CD4-positive, alpha-beta T cell treated with Interleukin-4 for 1 hour (primary cell): ENCODE measurements around the gene CEBPG.
A peak's percentile ranks its signal among the peaks of the same experiment; 100 is the strongest.

Source experiments
- DNase-seq, 2 donors: peaks; one replicate each; pipeline ENCODE4 v3.0.0-alpha.2; 2020 to 2022

CEBPG gene

GRCh38 chr19:33355535-33355934 lies 18.0 kb upstream of the CEBPG start:
- no peak for DNase-seq

GRCh38 chr19:33357556-33357955 lies 16.0 kb upstream of the CEBPG start:
- no peak for DNase-seq

GRCh38 chr19:33358408-33358807 lies 15.1 kb upstream of the CEBPG start:
- DNase-seq, result no peak

- no peak for DNase-seq
Measured at GRCh38 chr19:33359581-33359980, 13.9 kb upstream of the CEBPG start.

- DNase-seq, result no peak
Measured at GRCh38 chr19:33362508-33363228, 10.8 kb upstream of the CEBPG start.

- no peak for DNase-seq
Measured at GRCh38 chr19:33363476-33363875, 10.0 kb upstream of the CEBPG start.

- DNase-seq, result no peak
Measured at GRCh38 chr19:33365691-33366090, 7.8 kb upstream of the CEBPG start.

GRCh38 chr19:33366127-33366526 lies 7.4 kb upstream of the CEBPG start:
- DNase-seq, result no peak

GRCh38 chr19:33366897-33367296 lies 6.6 kb upstream of the CEBPG start:
- DNase-seq, result no peak

GRCh38 chr19:33368074-33368864 lies 5.2 kb upstream of the CEBPG start:
- DNase-seq, result no peak

- DNase-seq, result no peak
Measured at GRCh38 chr19:33370783-33371182, 2.7 kb upstream of the CEBPG start.

- DNase-seq, result no peak
Measured at GRCh38 chr19:33374236-33374714, 766 bp downstream of the CEBPG start.

- DNase-seq, result no peak
Measured at GRCh38 chr19:33375156-33375836, 1.8 kb downstream of the CEBPG start.

- DNase-seq, result no peak
Measured at GRCh38 chr19:33375837-33376159, 2.3 kb downstream of the CEBPG start.

GRCh38 chr19:33376423-33376822 lies 2.9 kb downstream of the CEBPG start:
- peak in 1 of 2 donors; percentile 4 for DNase-seq

GRCh38 chr19:33376941-33377557 lies 3.5 kb downstream of the CEBPG start:
- no peak for DNase-seq

GRCh38 chr19:33377586-33378475 lies 4.3 kb downstream of the CEBPG start:
- DNase-seq, result peak in 1 of 2 donors; percentile 9

GRCh38 chr19:33379151-33379829 lies 5.8 kb downstream of the CEBPG start:
- peak in 1 of 2 donors; percentile 6 for DNase-seq

- no peak for DNase-seq
Measured at GRCh38 chr19:33381101-33381500, 7.6 kb downstream of the CEBPG start.

GRCh38 chr19:33382006-33382405 lies 8.5 kb downstream of the CEBPG start:
- DNase-seq, result no peak

- no peak for DNase-seq
Measured at GRCh38 chr19:33382982-33383381, 9.5 kb downstream of the CEBPG start.
